Stimulated activated CD8-positive, alpha-beta memory T cell treated with anti-CD3 and anti-CD28 coated beads, Interleukin-15, amount 100 ng/mL, for 1 hour (primary cell): ENCODE data around the gene MYEF2.

Experiments
- DNase-seq: peaks from one replicate; pipeline ENCODE4 v3.0.0-alpha.2; 2020; ENCODE audit warnings: low read depth

MYEF2 gene

DNA sequence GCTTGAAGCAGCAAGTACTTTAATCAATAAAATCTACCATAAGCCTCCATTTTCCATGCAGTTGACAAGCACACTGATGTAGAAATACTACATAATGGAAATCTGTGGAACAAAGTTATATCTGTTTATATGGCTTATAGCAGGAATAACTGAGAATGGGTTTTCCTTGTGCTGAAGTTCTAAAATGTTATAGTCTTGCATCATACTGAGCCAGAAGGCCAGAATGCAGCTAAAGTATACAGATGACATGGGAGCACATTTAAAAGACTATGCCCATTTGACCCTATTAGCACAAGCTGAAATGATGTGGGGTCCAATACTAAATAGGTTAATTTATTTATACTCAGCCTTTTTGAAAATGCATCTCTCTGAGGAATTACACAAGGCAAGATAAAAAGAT, 32.2 kb downstream of the MYEF2 start:
- DNase-seq = no peak

DNA sequence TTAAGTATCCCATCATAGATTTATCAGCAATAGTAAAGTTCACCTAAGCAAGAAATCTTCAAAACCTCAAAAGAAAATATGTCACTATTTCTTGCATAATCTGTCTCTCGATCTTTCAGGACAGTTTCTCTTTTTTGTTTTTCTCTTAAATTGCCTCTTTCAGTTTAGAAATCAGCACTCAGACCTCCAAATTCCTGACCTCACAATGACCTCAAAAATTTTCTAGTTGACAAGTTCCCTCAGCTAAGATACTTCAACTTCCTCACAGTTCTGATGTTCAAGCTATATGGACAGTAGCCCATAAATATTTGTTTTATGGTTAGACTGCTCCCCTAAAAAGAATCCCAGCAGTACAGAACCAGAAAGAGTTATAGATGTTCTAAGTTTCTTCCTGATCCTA, 33.2 kb downstream of the MYEF2 start:
- no peak for DNase-seq

DNA sequence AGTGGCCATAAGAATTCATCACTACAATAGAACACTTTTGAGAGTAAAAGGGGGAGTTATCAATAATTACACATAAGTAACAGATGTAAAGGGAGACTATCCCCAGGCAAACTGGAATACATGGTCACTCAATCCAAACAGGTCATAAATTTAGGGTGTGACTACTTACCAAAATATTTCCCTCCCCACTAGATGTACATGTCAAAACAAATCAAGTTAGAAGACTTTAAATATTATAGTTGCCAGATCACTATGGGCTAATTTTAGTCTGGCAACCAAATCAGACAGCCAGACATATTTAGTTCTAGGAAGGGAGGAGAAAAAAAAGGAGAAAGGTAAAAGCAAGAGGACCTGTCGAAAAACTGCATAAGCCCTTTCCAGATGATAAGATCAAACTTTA, 34.2 kb downstream of the MYEF2 start:
- no peak for DNase-seq

DNA sequence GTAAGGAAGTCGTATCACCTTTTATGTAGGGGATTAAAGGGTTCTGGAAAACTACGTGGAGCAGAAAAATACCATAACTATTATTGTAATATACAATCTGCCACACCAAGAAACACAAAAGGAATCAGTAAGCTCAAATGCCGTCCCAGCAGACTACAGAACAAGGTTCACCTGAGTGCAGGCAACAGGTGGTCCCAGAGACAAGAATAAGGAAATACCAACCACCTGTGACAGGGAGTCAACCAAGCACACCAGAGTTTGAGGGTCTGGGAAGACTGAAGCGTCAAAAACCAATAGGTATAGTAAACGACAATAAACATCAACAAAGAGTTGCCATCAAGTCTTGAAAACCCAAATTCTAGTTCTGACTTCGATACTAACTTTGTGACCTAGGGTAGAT, 45.2 kb downstream of the MYEF2 start:
- DNase-seq = no peak

DNA sequence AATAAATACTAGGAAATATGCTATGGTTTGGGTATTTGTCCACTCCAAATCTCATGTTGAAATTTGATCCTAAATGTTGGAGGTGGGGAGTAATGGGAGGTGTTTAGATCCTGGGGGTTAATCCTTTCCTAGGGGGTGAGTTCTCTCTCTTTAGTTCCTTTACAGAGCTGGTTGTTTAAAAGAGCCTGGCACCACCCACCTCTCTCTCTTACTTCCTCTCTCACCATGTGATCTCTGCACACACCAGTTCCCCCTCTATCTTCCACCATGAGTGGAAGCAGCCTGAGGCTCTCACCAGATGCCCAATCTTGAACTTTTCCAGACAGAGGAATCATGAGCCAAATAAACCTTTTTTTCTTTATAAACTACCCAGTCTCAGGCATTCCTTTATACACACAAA, 46.8 kb downstream of the MYEF2 start:
- no peak for DNase-seq

DNA sequence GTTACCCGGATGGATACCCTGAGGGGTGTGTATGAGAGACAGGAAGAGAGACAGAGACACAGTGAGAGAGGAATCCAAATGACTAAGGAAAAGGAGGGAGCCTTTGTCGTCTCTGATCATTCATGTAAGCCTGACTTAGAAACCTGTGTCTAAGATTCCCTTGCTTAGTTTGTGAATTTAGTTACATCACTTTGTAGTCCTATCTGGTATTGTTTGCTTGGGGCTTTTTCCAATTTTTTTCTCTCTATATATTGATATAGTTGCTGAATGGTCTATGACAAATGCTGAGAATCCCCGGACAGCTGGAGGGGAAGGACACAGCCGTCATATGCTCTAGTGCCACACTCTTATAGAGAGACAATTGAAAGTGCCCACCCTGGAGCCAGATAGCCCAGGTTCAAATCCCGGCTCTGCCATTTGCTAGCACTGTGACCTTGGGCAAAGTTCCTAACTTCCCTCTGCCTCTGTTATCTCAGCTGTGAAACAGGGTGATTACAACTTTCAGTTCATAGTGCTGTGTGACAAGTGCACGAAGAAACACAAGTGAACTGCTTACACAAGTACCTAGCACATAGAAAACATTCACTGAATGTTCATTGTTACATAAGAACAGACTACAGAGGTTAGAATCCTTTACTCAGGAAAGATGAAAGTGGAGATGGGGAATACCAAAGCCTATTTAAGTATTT, 51.3 kb downstream of the MYEF2 start:
- no peak for DNase-seq

DNA sequence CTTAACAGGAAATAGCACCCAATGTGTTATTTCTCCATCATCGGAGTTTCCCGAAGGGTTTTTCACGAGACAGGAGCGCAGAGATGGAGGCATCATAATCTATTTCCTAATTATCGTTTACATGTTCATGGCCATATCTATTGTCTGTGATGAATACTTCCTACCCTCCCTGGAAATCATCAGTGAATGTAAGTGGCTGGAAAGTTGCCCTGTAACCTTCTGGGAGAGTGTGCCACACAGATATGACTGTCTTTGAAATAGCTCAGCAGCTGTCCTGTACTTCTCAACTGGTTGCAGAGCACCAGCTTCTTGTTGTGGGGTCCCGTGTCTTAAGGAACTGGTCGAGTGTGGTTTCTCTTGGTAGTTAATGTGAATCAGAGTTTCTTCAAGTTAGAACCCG, 56.2 kb downstream of the MYEF2 start:
- no peak for DNase-seq

DNA sequence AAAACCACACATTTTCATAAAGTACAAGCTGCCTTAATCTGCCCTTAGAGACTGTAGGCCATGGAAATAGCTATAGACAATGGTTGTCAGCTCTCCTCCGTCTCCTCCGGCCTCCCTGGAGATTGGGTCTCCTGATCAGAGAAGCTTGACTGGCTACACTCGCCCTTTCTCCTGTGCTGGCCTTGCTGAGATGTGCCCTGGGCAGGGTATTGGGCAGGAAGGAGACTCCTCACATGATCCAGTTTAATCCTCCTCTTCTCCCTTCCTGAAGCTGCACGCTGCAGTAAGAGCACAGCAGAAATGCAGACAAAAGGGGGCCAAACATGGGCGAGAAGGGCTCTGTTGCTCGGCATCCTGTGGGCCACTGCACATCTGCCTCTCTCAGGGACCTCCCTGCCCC, 57.4 kb downstream of the MYEF2 start, which contains the start of gene SLC24A5:
SLC24A5 (plus strand) TSS at position 246 of the 400 bp plus-strand sequence; CDS start at position 301, 55 bp downstream.
- no peak for DNase-seq

DNA sequence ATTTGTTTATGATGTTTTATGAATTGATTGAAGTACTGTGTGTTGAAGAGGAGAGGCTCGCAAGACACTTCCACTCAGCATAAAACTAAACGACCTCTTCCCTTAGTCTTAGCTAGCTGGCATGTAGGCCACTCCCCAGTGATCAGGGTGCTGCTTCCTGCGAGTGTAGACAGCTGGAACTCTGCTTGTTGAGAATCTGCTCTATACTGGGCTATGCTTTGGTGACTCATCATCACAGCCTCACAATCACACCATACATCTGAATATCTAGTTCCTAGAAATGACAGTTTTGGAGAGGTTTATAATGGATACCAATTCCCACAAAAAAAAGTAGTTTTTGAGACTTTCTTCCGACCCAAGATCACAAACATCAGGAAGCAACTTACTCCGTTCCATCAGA, 58.8 kb downstream of the MYEF2 start:
- DNase-seq = no peak

DNA sequence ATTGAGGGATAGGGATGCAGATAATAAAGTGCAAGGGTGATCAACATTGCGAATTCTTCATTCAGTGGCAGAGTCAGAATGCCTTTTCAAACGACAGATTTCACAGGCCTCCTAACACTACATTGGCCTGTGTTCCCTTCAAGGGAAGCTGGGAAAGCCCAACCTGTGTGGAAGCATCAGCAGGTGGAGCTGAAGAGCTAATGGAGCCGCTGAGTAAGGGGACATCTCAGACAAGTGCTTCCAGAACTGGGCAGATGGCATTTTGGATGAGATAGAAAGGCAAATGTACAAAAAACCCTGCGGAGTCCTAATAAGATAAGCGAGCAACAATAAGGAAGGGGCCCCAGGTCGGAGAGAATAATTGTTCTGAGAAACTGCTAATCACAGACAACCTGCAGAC, 65.9 kb downstream of the MYEF2 start:
- DNase-seq = no peak

DNA sequence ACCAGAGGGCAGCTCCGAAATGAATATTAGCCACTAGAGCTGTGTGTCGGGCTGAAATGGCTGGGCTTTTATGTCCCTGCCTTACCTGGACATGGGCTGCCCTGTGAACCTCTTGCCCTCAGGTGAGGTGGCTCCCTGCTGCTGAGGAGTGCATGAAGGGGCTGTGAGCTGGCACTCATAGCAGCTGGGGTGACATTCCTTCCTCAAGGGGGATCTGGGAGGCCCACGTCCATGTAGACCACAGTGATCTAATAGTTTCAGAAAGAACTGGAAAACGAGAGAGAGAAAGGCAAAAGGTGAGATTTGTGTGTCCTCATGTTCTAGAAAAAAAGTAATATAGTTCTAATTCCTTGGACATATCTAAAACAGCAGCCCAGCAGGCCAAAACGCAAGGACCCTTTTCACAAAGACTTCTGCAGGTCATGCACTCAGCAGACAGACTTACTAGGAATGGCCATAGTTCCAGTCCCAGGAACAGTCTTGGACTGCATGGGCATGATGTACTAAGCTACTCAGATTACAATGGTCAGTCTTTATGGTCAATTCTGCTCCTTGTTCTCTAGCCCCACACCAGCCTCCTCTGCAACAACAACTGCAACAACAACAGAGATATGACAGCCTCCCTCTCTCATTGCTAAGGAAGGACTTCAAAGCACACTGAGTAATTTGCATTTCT, 68.1 kb downstream of the MYEF2 start:
- no peak for DNase-seq

DNA sequence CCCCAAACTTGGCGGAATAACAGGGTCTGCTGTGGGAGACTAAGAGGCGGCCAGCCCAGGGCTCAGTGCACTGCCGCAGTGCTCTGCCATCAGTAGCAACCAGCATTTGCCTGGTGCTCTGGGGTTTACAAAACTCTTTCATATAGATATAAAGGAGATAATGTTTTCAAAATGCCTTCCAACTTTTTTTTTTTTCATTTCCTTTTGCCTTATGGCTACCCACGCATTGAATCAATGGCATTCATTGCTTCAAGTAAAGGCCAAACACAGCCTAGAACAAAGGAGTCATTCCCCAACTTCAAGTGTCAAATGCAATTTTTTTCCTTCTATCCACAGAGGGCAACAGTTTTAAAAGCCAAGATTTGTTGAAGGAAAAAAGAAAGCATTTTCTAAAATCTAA, 68.9 kb downstream of the MYEF2 start:
- no peak for DNase-seq

DNA sequence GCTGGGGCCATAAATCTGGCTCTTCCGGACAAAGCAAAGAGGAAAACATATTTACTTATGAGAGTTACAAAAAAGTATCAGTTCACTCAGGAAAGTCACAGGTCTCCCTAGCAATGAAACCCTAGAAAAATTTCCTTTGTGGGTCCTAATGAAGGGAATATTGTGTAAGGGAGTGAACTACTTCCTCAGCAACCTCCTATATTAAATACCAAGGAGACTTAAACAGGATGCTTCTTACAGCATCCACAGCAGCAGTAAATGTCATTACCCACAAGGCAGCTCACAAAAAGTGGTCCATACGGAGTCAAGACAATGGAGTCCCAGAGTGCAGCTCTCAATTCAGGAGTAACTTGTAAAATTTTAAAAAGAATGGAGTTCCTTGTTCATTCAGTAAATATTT, 72.2 kb downstream of the MYEF2 start:
- DNase-seq = no peak

DNA sequence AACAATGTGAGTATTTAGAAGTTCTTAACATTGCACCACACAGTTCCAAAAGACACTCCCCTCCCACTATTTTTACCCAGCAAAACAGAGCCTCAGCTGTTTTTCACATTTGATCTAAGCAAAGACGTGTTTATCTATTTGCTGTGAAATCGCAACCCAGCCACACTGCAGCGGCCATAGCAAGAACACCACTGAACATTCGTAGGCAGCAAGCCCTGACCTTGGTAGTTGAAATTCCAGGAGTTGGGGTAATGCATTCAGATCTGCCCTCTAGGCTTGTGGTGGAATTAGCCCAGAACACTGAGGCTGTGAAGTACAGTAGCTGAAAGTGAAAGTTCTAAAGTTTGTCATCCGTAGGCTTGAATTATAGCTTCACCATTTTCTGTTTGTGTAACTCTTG, 74.4 kb downstream of the MYEF2 start:
- no peak for DNase-seq

DNA sequence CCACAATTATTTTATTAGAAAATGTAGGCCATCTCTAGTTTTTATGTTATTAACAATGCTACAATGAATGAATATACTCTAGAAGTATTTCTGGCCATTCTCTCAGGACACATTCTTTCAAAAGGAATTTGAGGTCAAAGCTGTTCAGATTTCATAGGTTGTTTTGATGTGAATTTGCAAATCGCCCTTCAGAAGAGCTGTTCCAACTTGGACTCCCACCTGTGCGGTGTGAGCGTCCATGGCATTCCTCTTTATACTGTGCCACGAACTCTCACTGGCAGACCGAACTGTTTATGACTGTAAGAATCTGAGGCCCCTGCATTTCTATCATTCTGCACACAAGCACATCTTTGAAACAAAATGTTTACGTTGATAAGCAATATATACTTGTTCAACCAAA, 75.9 kb downstream of the MYEF2 start:
- DNase-seq = no peak

DNA sequence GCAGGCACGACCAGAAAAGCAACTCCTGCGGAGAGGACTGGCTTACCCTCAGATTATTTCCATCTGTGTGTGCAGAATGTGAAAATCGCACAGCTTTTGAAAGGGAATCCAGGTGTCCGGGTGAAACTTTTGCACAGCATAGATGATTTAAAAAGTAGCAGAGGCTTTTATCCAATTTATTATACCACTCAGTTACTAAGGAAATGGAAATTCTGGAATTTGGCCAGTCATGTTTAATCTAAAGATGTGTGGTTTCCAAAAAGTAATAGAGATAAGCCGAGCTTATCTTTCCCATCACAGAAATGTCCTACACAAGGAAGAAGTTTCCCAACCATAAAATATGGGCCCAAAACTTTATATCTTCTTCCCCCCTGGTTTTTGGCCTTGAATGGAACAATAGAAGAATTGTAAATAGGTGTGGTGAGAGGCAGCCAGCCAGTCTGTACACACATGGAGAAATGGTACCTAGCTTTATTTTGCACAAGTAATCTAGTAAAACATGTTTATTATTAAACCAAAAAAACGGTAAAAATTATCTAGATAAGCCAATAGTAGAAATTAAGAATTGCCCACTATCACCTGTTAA, 76.6 kb downstream of the MYEF2 start:
- no peak for DNase-seq

DNA sequence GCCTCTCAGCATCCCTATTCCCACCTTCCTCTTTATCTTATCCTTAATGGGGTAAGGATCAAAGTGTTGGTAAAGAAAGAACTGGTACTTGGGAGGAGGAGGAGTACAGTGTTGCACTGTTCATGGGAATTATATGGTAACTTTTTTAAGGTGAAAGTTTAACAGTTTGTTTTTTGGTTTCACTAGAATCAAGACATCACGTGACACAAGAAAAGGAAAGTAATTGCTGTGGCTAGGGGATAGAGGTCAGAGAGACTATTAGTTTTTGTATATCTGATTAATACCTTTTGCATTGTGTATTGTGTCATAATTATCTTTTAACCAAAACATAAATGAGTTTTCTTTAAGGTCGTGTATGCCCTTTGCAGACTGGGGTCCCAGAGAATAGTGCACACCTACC, 80.8 kb downstream of the MYEF2 start:
- no peak for DNase-seq

DNA sequence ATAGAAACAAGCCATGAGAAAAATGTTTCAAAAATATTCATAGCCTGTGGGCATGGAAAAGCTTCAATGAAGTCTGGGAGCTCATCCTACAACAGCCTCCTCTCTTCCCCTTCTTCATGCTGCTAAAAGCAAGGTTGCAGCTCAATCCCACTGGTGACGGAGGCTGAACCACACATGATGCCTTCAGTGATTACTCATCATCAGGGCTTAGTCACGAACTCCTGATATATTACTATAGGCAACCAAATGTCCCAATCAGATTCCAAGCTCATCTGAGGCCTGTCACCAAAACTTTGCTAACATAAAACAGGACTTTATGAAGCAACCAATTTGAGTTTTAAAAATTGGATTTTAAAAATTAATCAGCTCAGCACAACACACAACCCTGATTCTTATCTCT, 81.3 kb downstream of the MYEF2 start:
- no peak for DNase-seq

DNA sequence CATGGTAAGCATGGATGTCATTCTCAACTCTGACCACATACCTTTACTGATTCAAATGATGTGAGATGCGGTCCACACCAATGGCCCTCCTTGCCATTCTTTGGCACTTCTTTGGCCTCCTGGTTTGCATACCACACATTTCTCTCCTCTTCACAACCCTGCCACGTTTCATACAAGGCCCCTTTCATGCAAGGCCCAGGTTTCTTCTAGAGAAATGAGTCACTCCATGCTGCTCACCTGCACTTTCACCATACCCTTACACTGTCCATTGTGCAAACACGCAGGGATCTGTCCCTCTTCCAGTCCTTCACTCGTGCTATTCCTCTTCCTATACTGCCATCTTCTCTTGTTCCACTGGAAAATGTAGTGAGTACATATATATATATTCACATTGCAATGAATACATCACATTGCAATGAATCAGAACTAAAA, 81.7 kb downstream of the MYEF2 start:
- no peak for DNase-seq

DNA sequence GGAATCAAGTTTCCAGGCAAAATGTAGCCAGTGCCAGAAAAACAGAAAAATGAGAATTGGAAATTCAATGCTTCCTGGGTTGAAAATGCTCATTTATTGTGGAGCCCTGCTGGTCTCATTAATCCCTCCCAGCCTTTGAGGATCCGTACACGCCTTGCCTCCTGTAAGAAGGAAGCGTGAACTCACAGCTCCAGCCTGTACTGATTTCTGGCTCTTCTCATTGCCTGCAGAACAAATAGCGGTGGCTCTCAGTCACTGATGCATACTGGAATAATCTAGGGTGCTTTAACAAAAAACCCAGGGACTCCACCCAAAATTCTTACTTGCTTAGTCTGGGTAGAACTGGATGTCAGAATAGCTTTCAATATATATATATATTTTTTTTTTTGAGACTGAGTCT, 86.6 kb downstream of the MYEF2 start:
- no peak for DNase-seq

DNA sequence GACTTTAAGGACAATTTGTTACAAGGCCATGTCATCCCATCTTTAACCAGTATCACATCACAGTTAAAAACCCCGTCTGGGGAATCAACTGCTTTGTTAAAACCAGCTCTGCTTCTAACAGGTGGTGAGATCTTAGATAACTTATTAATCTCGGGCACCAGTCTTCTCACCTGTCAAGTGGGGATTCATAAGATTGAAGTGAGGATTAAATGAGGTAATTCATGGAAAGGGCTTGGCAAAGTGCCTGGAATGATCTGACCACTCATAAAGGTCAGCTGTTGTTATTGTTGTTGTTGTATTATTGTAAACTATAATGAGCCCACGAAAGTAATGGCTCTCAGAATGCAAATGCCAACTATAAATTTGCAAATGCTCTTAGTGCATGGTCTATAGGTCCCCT, 87.4 kb downstream of the MYEF2 start:
- no peak for DNase-seq

DNA sequence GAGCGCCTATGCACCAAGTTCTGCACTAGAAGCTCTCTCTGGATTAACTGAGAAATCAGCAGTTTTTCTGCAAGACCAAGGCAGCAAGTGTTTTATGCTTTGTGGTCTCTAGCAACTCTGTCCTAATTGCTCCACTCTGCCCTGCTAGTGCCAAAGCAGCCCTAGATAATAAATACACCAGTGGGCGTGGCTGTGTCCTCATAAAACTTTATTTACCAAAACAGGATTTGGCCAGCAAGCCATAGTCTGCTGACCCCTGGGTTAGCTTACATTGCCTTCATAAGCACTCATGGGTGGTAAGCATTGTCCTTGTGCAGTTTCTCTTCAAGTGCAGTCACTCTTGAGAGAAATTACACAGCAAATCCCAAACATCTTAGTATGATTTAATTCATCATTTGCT, 88.0 kb downstream of the MYEF2 start:
- no peak for DNase-seq

DNA sequence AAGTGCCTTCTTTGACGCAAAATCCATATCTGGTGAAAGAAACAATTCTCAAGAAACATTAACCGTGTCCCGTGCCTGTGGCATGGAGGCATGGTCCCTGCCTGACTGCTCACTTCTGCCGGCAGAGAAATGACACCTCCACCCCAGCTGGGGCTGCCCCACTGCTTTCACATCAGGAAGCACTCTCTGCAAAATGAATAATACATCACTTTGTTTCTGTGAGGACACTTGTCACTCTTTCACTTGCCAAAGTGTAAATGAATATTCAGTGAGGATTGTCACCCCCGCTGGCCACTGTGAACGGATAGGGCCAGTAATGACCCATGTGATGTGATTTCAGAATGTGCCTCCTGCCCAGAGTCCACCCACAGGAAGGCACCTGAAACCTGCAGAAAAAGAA, 88.4 kb downstream of the MYEF2 start:
- DNase-seq = no peak

DNA sequence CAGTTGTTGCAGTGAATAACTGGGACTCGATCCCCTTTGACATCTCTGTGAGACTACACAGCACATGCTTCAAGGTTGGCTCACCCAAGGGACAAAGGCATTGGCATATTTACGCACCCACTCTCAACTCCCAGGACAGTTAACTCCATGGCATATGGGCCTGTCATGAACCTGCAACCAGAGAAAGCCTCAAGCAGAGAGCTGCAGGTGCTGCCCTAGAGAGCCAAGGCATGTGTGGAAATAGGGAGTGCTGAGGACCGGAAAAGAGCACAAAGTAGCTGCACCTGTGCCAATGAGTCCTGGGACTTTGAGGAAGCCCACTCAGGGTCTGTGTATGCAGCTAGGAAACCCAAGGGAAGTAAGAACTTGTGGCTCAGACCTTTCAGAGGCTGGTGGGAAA, 90.3 kb downstream of the MYEF2 start:
- DNase-seq = no peak
